WTC11 (cell line): ENCODE measurements around the gene AATK.

Experiments used
- ZNF121 ChIP-seq: sonication (generic); formaldehyde crosslinking; IDR thresholded peaks from 2 replicates; pipeline ENCODE4 v1.8.0; 2023; ENCODE audit warnings: missing genetic modification reagents
- ZNF263 ChIP-seq: sonication (generic); formaldehyde crosslinking; IDR thresholded peaks from 2 replicates; pipeline ENCODE4 v1.8.1; 2022; ENCODE audit warnings: low read depth, mild to moderate bottlenecking, moderate library complexity, missing genetic modification reagents
- ZSCAN18 ChIP-seq: fragments of 250-450 bp; sonication (Bioruptor Pico); IDR thresholded peaks from 2 replicates; pipeline ENCODE4 v2.1.2; 2022; ENCODE audit warnings: mild to moderate bottlenecking, moderate library complexity
- TF ChIP-seq, protein P1 (sequence below): fragments of 200-600 bp; IDR thresholded peaks from 2 replicates; pipeline ENCODE4 v1.8.0; 2022; ENCODE audit warnings: antibody characterized with exemption
- TF ChIP-seq, protein P2 (sequence below): sonication (generic); formaldehyde crosslinking; IDR thresholded peaks from 2 replicates; pipeline ENCODE4 v1.8.1; 2022; ENCODE audit warnings: mild to moderate bottlenecking, moderate library complexity, missing genetic modification reagents

DNA sequence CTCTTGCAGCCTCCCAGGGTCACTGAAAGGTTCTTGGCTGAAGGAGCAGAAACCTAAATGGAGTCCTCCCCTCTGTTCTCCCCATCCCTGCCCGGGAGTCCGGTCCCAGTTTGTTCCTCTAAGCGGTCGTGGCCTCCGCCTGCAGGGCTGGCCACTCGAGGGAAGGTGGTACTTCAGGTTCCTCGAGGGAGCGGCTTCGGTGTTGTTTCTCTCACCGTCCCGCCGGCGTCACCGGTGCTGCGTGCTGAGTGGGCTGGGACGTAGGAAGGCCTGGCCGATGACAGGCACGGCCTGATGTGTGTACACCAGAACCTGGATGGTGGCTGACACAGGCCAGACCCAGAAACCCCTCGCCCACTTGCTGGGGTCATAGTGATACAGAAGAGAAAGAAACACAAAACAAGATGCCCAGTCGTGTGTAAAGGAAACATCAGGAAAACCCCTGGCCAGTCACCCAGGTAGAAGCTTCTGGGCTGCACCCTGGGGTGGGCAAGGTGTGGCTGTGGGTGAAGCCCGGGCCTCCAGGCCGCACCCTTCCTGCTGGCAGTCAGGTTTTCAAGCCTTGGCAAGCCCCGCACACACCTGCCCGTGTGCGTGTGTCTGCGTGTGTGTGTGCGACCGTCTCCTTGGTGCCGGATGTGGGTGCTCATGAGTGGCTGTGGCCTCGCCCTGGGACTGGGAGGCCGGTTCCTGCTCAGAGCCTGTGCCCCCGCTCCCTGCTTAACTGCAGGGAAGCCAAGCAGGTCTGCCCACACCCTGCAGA, 79.1 kb downstream of the AATK start:
- TF ChIP-seq, protein P1, sequence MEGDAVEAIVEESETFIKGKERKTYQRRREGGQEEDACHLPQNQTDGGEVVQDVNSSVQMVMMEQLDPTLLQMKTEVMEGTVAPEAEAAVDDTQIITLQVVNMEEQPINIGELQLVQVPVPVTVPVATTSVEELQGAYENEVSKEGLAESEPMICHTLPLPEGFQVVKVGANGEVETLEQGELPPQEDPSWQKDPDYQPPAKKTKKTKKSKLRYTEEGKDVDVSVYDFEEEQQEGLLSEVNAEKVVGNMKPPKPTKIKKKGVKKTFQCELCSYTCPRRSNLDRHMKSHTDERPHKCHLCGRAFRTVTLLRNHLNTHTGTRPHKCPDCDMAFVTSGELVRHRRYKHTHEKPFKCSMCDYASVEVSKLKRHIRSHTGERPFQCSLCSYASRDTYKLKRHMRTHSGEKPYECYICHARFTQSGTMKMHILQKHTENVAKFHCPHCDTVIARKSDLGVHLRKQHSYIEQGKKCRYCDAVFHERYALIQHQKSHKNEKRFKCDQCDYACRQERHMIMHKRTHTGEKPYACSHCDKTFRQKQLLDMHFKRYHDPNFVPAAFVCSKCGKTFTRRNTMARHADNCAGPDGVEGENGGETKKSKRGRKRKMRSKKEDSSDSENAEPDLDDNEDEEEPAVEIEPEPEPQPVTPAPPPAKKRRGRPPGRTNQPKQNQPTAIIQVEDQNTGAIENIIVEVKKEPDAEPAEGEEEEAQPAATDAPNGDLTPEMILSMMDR, result no peak
- TF ChIP-seq ZSCAN18 (CRISPR knock-in tag) (no peak), ZNF263 (CRISPR knock-in tag) (no peak), ZNF121 (no peak)
- TF ChIP-seq, protein P2, sequence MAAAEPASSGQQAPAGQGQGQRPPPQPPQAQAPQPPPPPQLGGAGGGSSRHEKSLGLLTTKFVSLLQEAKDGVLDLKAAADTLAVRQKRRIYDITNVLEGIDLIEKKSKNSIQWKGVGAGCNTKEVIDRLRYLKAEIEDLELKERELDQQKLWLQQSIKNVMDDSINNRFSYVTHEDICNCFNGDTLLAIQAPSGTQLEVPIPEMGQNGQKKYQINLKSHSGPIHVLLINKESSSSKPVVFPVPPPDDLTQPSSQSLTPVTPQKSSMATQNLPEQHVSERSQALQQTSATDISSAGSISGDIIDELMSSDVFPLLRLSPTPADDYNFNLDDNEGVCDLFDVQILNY, result no peak
